Stimulated activated CD8-positive, alpha-beta memory T cell treated with anti-CD3 and anti-CD28 coated beads, Interleukin-15, amount 100 ng/mL, for 4 hours (primary cell): ENCODE data around the gene CIPC.
A peak's percentile ranks its signal among the peaks of the same experiment; 100 is the strongest.

Source experiments
- DNase-seq, 2 donors: peaks; one replicate each; pipeline ENCODE4 v3.0.0-alpha.2; 2020; ENCODE audit warnings: low read depth in 2 of 2

CIPC gene

GRCh38 chr14:77103475-77103874, 5.4 kb downstream of the CIPC start:
- DNase-seq, result no peak

GRCh38 chr14:77103951-77104350, 5.9 kb downstream of the CIPC start:
- no peak for DNase-seq

GRCh38 chr14:77104393-77104792, 6.3 kb downstream of the CIPC start:
- no peak for DNase-seq

- no peak for DNase-seq
Observed at GRCh38 chr14:77105145-77105939, 7.3 kb downstream of the CIPC start.

GRCh38 chr14:77106666-77107065, 8.6 kb downstream of the CIPC start:
- DNase-seq, result no peak

- no peak for DNase-seq
Observed at GRCh38 chr14:77107228-77107627, 9.2 kb downstream of the CIPC start.

GRCh38 chr14:77108753-77109152, 10.7 kb downstream of the CIPC start:
- DNase-seq, result no peak

GRCh38 chr14:77109656-77110055, 11.6 kb downstream of the CIPC start:
- DNase-seq, result no peak

GRCh38 chr14:77110286-77110685, 12.2 kb downstream of the CIPC start:
- DNase-seq, result no peak

GRCh38 chr14:77111021-77111420, 13.0 kb downstream of the CIPC start:
- no peak for DNase-seq

GRCh38 chr14:77113644-77114043, 15.6 kb downstream of the CIPC start:
- DNase-seq, result no peak

- DNase-seq, result no peak
Observed at GRCh38 chr14:77114609-77115008, 16.6 kb downstream of the CIPC start.

- no peak for DNase-seq
Observed at GRCh38 chr14:77116172-77116817, 18.2 kb downstream of the CIPC start.

- no peak for DNase-seq
Observed at GRCh38 chr14:77119851-77120250, 21.8 kb downstream of the CIPC start.

- DNase-seq, result no peak
Observed at GRCh38 chr14:77120771-77121743, 23.0 kb downstream of the CIPC start.

GRCh38 chr14:77122526-77123125, 24.6 kb downstream of the CIPC start:
- no peak for DNase-seq

- DNase-seq, result no peak
Observed at GRCh38 chr14:77123381-77124325, 25.6 kb downstream of the CIPC start.

- DNase-seq, result peak in 1 of 2 donors; percentile 40
Observed at GRCh38 chr14:77124345-77125280, 26.6 kb downstream of the CIPC start.

- no peak for DNase-seq
Observed at GRCh38 chr14:77125281-77125801, 27.3 kb downstream of the CIPC start.
